Smooth muscle cell (in vitro differentiated cells): ENCODE data around the gene KLKB1. TPM values are rescaled to one million over a fixed set of nuclear protein-coding genes. Genes with fewer than 3 reads are reported as not detected.

Experiments
- DNase-seq: peaks from one replicate; lab custom pipeline; 2025; ENCODE audit not compliant: unreplicated experiment; lab: John Stamatoyannopoulos, UW
- H2AFZ ChIP-seq: fragments of 200-600 bp; sonication (generic); 2 replicates; pipeline ENCODE4 v1.6.0; 2016; ENCODE audit warnings: antibody characterized with exemption, low read depth, mild to moderate bottlenecking
- H3F3A ChIP-seq: fragments of 200-600 bp; sonication (generic); 2 replicates; pipeline ENCODE4 v1.6.0; 2017; ENCODE audit warnings: antibody characterized with exemption, low read depth
- H3K27ac ChIP-seq: fragments of 200-600 bp; sonication (generic); 2 replicates; pipeline ENCODE4 v1.5.1; 2016; ENCODE audit warnings: low read depth, mild to moderate bottlenecking
- H3K27me3 ChIP-seq: fragments of 200-600 bp; sonication (generic); 2 replicates; pipeline ENCODE4 v1.6.1; 2016; ENCODE audit warnings: low read depth, mild to moderate bottlenecking
- H3K36me3 ChIP-seq: fragments of 200-600 bp; sonication (generic); 2 replicates; pipeline ENCODE4 v1.5.1; 2016; ENCODE audit warnings: low read depth
- H3K4me1 ChIP-seq: fragments of 200-600 bp; sonication (generic); 2 replicates; pipeline ENCODE4 v1.5.1; 2016; ENCODE audit warnings: low read depth
- H3K4me2 ChIP-seq: fragments of 200-600 bp; sonication (generic); 2 replicates; pipeline ENCODE4 v1.6.0; 2016; ENCODE audit warnings: mild to moderate bottlenecking
- H3K4me3 ChIP-seq: fragments of 200-600 bp; sonication (generic); 2 replicates; pipeline ENCODE4 v1.5.1; 2016; ENCODE audit warnings: mild to moderate bottlenecking
- H3K79me2 ChIP-seq: fragments of 200-600 bp; sonication (generic); 2 replicates; pipeline ENCODE4 v1.6.0; 2016; ENCODE audit warnings: low read depth, mild to moderate bottlenecking
- H3K9ac ChIP-seq: fragments of 200-600 bp; sonication (generic); 2 replicates; pipeline ENCODE4 v1.6.0; 2016; ENCODE audit warnings: low read depth
- H3K9me3 ChIP-seq: fragments of 200-600 bp; sonication (generic); replicated peaks from 2 replicates; pipeline ENCODE4 v1.5.1; 2016; ENCODE audit warnings: low read depth
- H4K20me1 ChIP-seq: fragments of 200-600 bp; sonication (generic); 2 replicates; pipeline ENCODE4 v1.6.0; 2016; ENCODE audit warnings: low read depth
- CTCF ChIP-seq: fragments of 200-600 bp; sonication (generic); IDR thresholded peaks from 2 replicates; pipeline ENCODE4 v1.5.1; 2017; ENCODE audit warnings: borderline replicate concordance, mild to moderate bottlenecking, antibody characterized with exemption; ENCODE audit not compliant: insufficient read depth, poor library complexity, severe bottlenecking
- WGBS: methylation state at CpG from one replicate; pipeline ENCODE4 v1.1.7; 2016; ENCODE audit warnings: low lambda C conversion rate; 5-methylcytosine and 5-hydroxymethylcytosine counted together
- polyA plus RNA-seq: library from polyadenylated mRNA; unstranded; fragments of >200 nt; fragmentation: Nextera tagmentation; extraction: Ambion mirVana; gene quantifications from 2 replicates; pipeline ENCODE4 v1.2.1, GENCODE V29; 2016
- total RNA-seq: library from RNA; depleted of rRNA; stranded (reverse); fragments of >200 nt; gene quantifications from 2 replicates; pipeline ENCODE4 v1.2.3, GENCODE V29; 2014

KLKB1 gene
- total and polyA plus RNA-seq, 2 experiments from 2014 or later, result not detected

- Histone ChIP-seq H3K4me1 (no peaks in the 10 kb centered on the region), H3K79me2 (no peaks in the 10 kb centered on the region), H3K4me2 (no peak overlapping the region), H4K20me1 (no peaks in the 10 kb centered on the region), H3K36me3 (no peaks in the 10 kb centered on the region), H2AFZ (no peak overlapping the region), H3K9me3 (no peaks in the 10 kb centered on the region), H3K9ac (no peak overlapping the region), H3K27me3 (no peaks in the 10 kb centered on the region), H3K4me3 (no peak overlapping the region), H3F3A (no peaks in the 10 kb centered on the region), H3K27ac (no peak overlapping the region)
- TF ChIP-seq CTCF, result no peak
- 86% methylated on average over 45 of the region's 45 CpGs for WGBS
- DNase-seq, result no peak
Observed at GRCh38 chr4:186204103-186204559, 23.2 kb upstream of the KLKB1 start.

- no peaks in the 10 kb centered on the region for H3K4me1 ChIP-seq
- H3K4me3 ChIP-seq, result no peak overlapping the region
- no peaks in the 10 kb centered on the region for H4K20me1 ChIP-seq
- no peaks in the 10 kb centered on the region for H3K36me3 ChIP-seq
- no peak overlapping the region for H3K4me2 ChIP-seq
- H3K79me2 ChIP-seq, result no peaks in the 10 kb centered on the region
- no peak overlapping the region for H3K27ac ChIP-seq
- DNase-seq, result no peak
- H3K9me3 ChIP-seq, result no peaks in the 10 kb centered on the region
- H3K27me3 ChIP-seq, result no peaks in the 10 kb centered on the region
- no peak overlapping the region for H2AFZ ChIP-seq
- 97% methylated on average over 13 of the region's 13 CpGs for WGBS
- H3F3A ChIP-seq, result no peaks in the 10 kb centered on the region
- H3K9ac ChIP-seq, result no peak overlapping the region
- no peak for TF ChIP-seq CTCF
Observed at GRCh38 chr4:186204686-186205085, 22.6 kb upstream of the KLKB1 start.

- no peak overlapping the region for H3K27ac ChIP-seq
- H3K9ac ChIP-seq, result no peak overlapping the region
- no peaks in the 10 kb centered on the region for H4K20me1 ChIP-seq
- no peaks in the 10 kb centered on the region for H3K27me3 ChIP-seq
- no peak for TF ChIP-seq CTCF
- DNase-seq, result no peak
- H3K9me3 ChIP-seq, result no peaks in the 10 kb centered on the region
- H3K4me1 ChIP-seq, result no peaks in the 10 kb centered on the region
- no peak overlapping the region for H3K4me2 ChIP-seq
- H3K36me3 ChIP-seq, result no peaks in the 10 kb centered on the region
- no peaks in the 10 kb centered on the region for H3F3A ChIP-seq
- H3K79me2 ChIP-seq, result no peaks in the 10 kb centered on the region
- H3K4me3 ChIP-seq, result no peak overlapping the region
- no peak overlapping the region for H2AFZ ChIP-seq
- WGBS, result 87% methylated on average over 8 of the region's 8 CpGs
Observed at GRCh38 chr4:186205156-186205555, 22.2 kb upstream of the KLKB1 start.

GRCh38 chr4:186216465-186217024 is 10.8 kb upstream of the KLKB1 start:
- Histone ChIP-seq H3K27me3 (peaks cover 5% of the 10 kb centered on the region), H3K4me1 (no peaks in the 10 kb centered on the region), H4K20me1 (no peaks in the 10 kb centered on the region), H3F3A (no peaks in the 10 kb centered on the region), H3K4me3 (no peak overlapping the region), H3K9ac (no peak overlapping the region), H3K79me2 (no peaks in the 10 kb centered on the region), H3K4me2 (no peak overlapping the region), H3K9me3 (no peaks in the 10 kb centered on the region), H3K36me3 (no peaks in the 10 kb centered on the region), H2AFZ (no peak overlapping the region), H3K27ac (no peak overlapping the region)
- 80% methylated on average over 8 of the region's 8 CpGs for WGBS
- no peak for TF ChIP-seq CTCF
- no peak for DNase-seq
